Ramos (cell line): Measurements from ENCODE around the gene S100A13.

ENCODE experiments used
- in situ Hi-C: fragments of 300-500 bp; cut with MboI; formaldehyde crosslinking; loops from one replicate; pipeline ENCODE4 v1.14.3; 2022; ENCODE audit warnings: low sequenced_read_pairs; ENCODE audit not compliant: unreplicated experiment

The S100A13 gene

DNA sequence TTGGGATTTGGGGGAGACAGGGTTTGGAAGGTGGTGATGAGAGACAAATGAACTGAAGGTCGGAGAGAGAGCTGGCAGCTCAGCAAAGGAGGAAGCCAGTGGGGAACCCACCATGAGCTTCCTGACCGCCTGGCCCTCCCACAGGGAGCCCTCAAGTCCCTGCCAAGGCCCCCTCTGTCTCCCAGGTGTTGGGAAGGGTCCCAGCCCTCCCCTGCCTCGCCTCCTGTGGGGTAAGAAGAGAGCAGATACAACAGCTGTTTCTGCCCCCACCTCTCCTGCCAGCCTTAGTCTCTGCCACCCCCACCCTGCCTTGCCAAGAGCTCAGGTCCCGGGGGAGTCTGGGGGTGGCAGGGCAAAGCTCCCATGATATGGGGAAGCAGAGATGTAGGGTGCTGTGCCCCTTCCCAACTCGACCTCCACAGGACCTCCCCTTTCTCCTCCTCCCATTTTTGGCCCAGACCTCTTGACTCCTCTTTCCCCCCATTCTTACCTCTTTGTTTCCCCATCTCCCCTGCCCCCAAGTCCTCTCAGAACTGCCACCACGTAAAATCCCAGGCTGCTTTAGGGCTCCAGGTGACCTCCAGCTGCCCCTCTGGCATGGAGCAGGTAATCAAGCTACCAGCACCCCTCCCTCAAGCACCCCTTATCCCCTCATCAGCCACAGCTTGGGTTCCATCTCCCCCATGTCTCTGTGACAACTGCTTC, 1.5 kb upstream of the S100A13 start:
- in situ Hi-C loops: no loop called here

GRCh38 chr1:153627715-153628626, 666 bp upstream of the S100A13 start, which contains the start of gene S100A1:
Gene S100A1, plus strand, starts transcription at chr1:153628434. Its CDS starts 2,088 bp downstream, at chr1:153630522.
- in situ Hi-C loops: no loop called here

DNA sequence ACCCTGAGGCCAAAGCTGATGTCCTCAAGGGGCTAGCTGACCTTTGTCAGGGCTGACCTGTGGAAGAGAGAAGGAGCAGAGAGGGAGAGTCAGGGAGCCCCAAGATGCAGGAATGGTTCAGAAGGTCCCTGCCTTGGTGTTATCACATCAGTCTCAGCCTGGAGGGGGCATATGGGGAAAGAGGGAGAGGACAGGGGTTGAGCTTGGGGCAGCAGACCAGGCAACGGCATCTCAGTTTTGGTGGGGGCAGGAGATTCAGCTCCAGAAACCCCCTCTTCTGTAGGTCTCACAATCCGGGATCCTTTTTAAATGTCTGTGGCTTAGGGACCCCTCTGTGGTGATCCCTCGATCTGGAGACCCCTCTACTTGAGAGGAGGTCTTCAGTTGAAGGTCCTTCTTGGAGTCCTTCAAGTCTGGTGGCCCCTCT, 815 bp downstream of the S100A13 start:
- in situ Hi-C loops: no loop called here

DNA sequence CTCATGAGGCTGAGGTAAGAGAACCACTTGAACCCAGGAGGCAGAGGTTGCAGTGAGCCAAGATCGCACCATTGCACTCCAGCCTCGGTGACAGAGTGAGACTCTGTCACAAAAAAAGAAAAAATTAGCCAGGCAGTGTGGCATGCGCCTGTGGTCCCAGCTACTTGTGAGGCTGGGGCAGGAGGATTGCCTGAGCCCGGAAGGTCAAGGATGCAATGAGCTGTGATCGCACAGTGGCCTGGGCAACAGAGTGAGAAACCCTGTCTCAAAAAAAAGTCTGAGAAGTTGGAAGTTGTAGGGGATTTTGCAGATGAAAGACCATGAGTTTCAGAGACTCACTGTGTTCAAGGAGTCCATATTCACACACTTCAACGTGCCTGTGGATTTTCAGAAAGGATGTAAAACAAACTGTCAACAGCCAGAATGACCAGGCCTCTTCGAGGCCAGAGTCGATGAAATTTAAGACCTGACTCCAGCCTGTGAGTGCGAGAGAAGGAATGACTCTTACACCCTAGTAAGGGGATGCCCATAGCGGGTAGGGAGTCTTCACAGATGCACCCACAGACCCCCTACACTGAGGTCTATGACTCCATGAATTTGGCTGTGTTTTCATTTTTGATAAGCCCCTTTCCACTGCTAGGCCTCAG, 2.2 kb downstream of the S100A13 start:
- in situ Hi-C loops: no loop called here

- in situ Hi-C loops: no loop called here
Observed at GRCh38 chr1:153623101-153623500, 4.2 kb downstream of the S100A13 start.

DNA sequence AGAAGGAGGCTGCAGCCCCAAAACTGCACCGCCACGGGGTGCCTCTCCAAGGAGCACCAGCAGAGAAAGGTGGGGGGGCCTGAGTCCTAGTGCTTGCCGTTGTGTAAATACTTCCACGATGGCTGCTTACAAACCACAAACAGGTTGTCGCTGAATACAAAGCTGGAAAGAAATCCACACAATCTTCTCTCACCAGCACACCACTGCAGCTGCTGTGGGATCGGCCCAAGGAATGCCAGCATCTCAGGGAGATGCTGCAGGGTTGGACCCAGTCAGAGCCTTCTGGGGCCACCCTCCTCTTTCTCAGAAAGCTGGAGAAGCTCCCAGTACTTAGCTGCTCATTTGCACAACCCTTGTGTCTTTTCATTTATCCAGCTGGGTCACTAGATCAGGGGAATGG, 8.1 kb downstream of the S100A13 start:
- in situ Hi-C loops: no loop called here

- in situ Hi-C loops: no loop called here
Observed at GRCh38 chr1:153617663-153618062, 9.6 kb downstream of the S100A13 start.

DNA sequence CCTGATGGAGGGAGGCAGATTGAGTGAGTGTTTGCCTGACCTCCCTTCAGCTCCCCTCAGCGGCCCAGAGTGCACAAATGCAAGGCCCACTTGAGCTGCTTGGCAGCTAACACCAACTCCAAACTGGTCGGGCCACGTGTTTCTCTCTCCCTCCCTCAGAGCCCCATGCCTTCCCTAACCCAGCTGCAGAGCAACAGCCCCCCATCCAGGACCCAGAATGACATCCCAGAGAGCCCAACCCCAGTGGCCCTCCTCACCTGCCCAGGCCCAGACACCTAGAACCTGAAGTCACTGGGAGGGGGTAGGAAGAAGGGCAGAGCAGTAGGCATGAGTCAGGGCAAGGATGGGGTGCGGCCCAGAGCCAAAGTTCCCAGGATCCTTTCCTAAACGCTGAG, 10.4 kb downstream of the S100A13 start:
- in situ Hi-C loops: no loop called here

DNA sequence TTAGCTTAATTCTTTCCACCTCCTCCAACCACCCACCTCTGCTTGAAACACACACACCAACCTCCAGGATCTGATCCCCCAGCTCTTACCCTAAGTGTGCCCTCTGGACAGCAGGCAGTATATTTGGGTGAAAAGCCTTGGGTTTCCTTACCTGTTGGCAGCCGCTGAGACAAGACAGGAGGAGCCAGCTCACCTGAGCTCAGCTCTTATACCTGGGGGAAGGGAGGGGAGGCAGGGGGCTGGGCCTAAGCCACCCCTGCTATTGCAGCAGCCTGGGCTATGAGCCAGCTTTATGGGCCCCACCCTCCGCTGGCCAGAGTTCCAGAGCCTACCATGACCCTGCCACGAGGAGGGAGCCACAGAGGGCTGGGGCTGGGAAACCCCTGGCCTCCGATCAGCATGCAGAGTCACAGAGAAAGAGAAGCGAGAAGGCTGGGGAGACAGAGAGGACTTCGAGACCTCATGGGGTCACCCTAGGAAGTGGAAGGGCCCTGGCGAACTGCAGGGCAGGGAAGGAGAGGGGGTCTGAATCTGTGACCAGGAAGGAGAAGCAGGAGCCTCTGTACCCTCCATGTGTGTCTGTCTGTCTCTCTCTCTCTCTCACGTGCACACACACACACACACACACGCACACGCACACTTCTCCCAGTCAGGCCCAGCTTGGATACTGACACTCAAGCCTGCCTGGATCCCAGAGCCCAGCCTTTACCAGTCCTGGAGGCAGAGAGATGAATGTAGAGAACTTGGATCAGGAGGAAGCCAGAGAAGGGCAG, 11.0 kb downstream of the S100A13 start, which contains the start of gene S100A14:
TSS of gene S100A14 (minus strand) at position 182 of the 773 bp plus-strand sequence. CDS start 467 bp downstream, outside the sequence.
- in situ Hi-C loops: no loop called here

DNA sequence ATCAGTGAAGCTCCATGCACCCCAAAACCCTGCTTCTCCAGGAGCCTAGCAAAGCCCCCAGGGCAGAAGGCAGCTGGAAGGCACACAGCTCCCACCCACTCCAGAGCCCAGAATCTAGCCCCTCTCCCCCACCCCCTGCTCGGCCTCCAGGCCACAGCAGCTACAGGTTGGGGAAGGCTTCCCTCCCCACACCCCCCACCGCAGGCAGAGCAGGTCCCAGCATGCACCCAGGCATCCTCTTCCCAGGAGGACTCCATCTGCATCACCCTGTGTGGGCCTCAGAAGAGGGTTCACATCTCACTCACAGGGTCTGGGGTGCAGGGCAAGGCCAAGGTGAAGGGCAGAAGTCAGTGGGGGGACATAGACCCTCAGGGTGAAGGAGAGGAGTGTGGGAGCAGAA, 11.9 kb downstream of the S100A13 start:
- in situ Hi-C loops: no loop called here

DNA sequence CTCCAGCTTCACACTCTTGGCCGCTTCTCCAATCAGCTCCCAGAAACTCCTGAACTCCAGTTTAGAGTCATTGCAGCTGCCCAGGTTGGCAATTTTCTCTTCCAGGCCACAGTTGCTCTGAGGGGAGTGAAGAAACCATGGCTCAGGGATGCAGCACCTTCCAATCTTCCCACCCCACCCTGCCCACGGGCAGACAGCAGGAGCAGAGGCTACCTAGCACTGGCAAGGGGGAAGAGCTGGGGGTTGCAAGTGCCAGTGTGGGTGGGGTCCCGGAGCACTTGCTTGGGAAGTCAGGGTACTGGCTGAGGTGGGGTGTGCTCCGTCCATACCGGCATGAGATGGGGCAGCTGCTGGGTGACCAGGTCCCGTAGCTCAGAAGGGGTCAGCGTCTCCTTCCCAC, 12.4 kb downstream of the S100A13 start:
- in situ Hi-C loops: no loop called here

DNA sequence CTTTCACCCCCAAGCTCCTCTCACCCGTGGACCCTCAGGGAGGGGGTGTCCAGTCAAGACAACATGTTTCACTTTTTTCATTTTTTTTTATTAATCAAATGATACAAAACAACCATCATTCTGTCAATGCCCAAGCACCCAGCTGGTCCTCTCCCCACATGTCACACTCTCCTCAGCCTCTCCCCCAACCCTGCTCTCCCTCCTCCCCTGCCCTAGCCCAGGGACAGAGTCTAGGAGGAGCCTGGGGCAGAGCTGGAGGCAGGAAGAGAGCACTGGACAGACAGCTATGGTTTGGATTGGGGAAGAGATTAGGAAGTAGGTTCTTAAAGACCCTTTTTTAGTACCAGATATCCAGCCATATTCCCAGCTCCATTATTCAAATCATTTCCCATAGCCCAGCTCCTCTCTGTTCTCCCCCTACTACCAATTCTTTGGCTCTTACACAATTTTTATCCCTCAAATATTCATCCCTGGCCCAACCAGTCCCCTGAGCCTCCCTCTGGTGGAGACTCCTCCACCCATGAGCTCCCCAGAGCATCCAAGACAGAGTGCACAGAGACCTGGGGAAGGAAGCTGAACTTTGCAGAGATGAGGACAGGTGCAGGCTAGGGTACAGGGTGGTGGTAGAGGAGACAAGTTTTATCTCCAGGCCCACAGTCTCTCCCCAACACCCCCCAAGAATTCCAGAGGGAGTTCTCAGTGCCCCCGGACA, 13.0 kb downstream of the S100A13 start:
- in situ Hi-C loops: no loop called here

DNA sequence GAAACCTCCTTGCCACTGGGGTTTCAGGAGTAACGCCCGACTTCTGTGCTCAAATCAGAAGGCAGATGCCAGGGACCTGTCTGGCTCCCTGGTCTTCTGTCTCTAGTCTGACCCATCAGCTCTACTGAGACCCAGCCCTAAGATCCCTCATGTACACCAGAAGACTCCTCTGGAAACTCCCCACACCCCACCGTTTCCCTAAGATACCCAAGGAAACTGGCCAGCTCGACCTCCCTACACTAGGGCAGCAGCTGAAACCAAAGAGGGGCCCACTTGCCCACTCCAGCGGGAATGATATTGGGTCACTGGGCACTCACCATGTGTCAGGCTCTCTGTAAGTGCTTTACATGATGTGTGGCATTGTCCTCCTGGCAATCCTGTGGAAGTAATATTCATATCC, 13.9 kb downstream of the S100A13 start:
- in situ Hi-C loops: no loop called here

GRCh38 chr1:153612755-153613331, 14.5 kb downstream of the S100A13 start, which contains the start of gene S100A16:
Gene S100A16, minus strand, starts transcription at chr1:153613137. Its CDS starts 4,986 bp downstream, at chr1:153608151.
- in situ Hi-C loops: no loop called here

DNA sequence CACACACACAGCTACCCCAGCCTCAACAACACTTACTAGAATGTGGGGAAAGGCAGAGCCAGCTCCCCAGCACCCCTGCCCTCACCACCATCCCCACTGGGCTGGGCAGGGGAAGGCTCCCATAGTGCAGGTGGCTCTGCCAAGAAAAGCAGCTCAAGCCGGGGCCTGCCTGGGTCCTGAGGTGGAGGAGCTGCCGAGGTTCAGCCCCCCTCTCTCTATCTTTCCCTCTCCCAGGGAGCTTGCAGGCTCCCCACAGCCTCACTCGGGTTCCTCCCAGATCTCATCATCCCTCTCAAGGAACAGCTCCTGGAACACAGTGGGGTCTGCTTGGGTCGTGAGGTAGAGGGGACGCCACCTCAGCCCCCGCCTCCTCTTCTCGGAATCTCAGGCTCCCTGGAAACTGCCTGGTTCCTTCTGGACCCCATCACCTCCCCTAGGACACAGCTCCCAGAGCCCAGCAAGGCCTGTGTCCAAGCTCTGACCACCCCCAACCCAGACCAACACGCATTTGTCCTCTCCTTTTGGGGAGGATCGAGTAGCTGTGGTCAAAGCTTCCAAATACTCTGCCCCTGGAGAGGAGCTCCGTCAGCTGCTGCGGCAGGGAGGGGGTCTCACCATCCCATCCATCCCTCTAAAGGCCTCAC, 15.1 kb downstream of the S100A13 start:
- in situ Hi-C loops: no loop called here

DNA sequence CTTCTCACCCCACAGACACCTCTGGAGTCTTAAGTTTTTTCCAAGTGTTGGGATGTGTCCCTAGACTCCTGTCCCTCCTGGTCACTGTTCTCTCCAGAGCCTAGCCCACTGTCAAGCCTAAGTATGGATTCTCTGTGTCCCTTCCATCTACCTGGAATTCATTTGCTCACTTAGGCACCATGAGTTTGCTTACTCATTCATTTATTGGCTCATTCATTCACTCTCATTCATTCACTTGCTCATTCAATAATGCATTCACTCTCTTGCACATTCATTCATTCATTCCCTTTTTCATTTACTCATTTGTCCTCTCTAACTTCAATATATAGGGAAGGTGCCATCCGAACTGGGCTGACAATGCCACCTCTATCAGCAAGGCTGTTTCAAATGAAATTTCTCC, 15.9 kb downstream of the S100A13 start:
- in situ Hi-C loops: no loop called here

- in situ Hi-C loops: no loop called here
Observed at GRCh38 chr1:153610811-153611301, 16.4 kb downstream of the S100A13 start.

DNA sequence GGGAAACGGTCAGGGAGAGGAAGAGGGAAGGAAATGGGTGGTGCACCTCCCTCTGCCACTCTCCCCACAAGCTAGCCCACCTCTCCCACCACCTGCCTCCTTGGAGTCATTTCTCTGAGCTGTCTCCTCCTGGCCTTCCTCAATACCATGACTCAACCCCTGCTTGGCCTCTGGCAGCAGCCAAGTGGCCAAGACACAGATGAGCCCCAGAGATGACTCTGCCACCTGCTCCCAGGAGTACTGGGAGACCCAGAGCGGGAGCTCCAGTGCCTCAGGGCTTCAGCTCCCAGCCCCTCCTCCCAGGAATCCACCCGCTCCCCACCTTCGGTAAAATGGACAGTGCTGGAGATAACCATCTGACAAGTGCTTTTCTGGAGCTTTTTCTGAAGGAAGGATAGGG, 17.0 kb downstream of the S100A13 start:
- in situ Hi-C loops: no loop called here
